ENCODE results near the gene NAALADL2. TPM values are rescaled to one million over a fixed set of nuclear protein-coding genes. Genes with fewer than 3 reads are reported as not detected.

Gene NAALADL2
- total and polyA plus RNA-seq, 9 of the 15 experiments (the other 6 are each of a cell fraction or from before 2014, with no cell fraction given): 0.29 to 1.1 (median 0.79) TPM; not detected in 1

- no peaks in the 10 kb centered on the region for H3K27me3 ChIP-seq (ENCODE audit: control insufficient read depth in 2 of 2, insufficient read depth in 2 of 2, low read length in 2 of 2)
- TF ChIP-seq LEF1 (IDR thresholded peaks at IDR 0.05) (no peak), PRPF4 (IDR thresholded peaks at IDR 0.05; ENCODE audit: insufficient read depth, low read depth, low read length, poor library complexity, severe bottlenecking) (no peak), WHSC1 (IDR thresholded peaks at IDR 0.05; ENCODE audit: low read length) (no peak), MAZ (CRISPR knock-in tag; conservative IDR thresholded peaks at IDR 0.05 in 1 of 2, IDR thresholded peaks at IDR 0.05 in 1 of 2) (no peak), PATZ1 (CRISPR knock-in tag; IDR thresholded peaks at IDR 0.05; ENCODE audit: borderline replicate concordance) (no peak), DPF2 (IDR thresholded peaks at IDR 0.05) (no peak), MCM7 (IDR thresholded peaks at IDR 0.05) (no peak), CCAR2 (IDR thresholded peaks at IDR 0.05; ENCODE audit: low read depth, low read length) (no peak), MIER1 (IDR thresholded peaks at IDR 0.05; ENCODE audit: low read depth) (no peak), ZNF282 (CRISPR knock-in tag; IDR thresholded peaks at IDR 0.05) (no peak), SAP30 (IDR thresholded peaks at IDR 0.05; ENCODE audit: borderline replicate concordance, insufficient read depth, low read depth, low read length, poor library complexity, severe bottlenecking) (no peak), ZNF121 (CRISPR knock-in tag; conservative IDR thresholded peaks at IDR 0.05) (no peak), FOS (IDR thresholded peaks at IDR 0.05; ENCODE audit: extremely low read depth, insufficient read length) (no peak), SIN3B (IDR thresholded peaks at IDR 0.05; ENCODE audit: low read depth) (no peak)
- TF ChIP-seq, protein P1, sequence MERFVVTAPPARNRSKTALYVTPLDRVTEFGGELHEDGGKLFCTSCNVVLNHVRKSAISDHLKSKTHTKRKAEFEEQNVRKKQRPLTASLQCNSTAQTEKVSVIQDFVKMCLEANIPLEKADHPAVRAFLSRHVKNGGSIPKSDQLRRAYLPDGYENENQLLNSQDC (CRISPR knock-in tag; IDR thresholded peaks at IDR 0.05): no peak
- TF ChIP-seq, protein P2, sequence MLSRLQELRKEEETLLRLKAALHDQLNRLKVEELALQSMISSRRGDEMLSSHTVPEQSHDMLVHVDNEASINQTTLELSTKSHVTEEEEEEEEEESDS (CRISPR knock-in tag; IDR thresholded peaks at IDR 0.05): no peak
- TF ChIP-seq, protein P3, sequence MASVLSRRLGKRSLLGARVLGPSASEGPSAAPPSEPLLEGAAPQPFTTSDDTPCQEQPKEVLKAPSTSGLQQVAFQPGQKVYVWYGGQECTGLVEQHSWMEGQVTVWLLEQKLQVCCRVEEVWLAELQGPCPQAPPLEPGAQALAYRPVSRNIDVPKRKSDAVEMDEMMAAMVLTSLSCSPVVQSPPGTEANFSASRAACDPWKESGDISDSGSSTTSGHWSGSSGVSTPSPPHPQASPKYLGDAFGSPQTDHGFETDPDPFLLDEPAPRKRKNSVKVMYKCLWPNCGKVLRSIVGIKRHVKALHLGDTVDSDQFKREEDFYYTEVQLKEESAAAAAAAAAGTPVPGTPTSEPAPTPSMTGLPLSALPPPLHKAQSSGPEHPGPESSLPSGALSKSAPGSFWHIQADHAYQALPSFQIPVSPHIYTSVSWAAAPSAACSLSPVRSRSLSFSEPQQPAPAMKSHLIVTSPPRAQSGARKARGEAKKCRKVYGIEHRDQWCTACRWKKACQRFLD (CRISPR knock-in tag; IDR thresholded peaks at IDR 0.05): no peak
- no peak overlapping the region for H2AFZ ChIP-seq (ENCODE audit: low read depth, low read length)
- H3K9me3 ChIP-seq (replicated peaks; ENCODE audit: control insufficient read depth, insufficient read depth, low read depth, low read length): no peaks in the 10 kb centered on the region; the same call in 1 of the 2 replicates
- CTCF ChIA-PET (ENCODE audit: low intra/inter-chr PET ratio): no interaction called here
- DNase-seq (ENCODE audit: extremely low read depth in 1 of 4, low spot score in 3 of 4) (no peak), FAIRE-seq (no peak), ATAC-seq (no peak)
- POLR2A ChIA-PET: no interaction called here
- BruUV-seq (replicated peaks): no TSS peak
- WGBS (ENCODE audit: insufficient coverage, low coverage, missing lambda C conversion rate): 9% methylated on average over 1 of the region's 1 CpG
- in situ Hi-C loops (cut with MboI) (no loop called here), intact Hi-C loops (cut with micrococcal nuclease) (no loop called here)
- no peak overlapping the region for H3K4me3 ChIP-seq
- H3K27ac ChIP-seq (ENCODE audit: extremely low read depth, low read depth, low read length): no peak overlapping the region
- H3K4me2 ChIP-seq (ENCODE audit: insufficient read depth, low read length): no peak overlapping the region
- H3K9me1 ChIP-seq (ENCODE audit: control insufficient read depth, insufficient read depth, low read length): no peaks in the 10 kb centered on the region
- H3K9ac ChIP-seq (ENCODE audit: insufficient read depth in 1 of 2, low read depth in 2 of 2, low read length in 2 of 2): no peak overlapping the region
- H3K4me1 ChIP-seq (replicated peaks in 1 of 2; ENCODE audit: control insufficient read depth in 2 of 2, insufficient read depth in 2 of 2, low read length in 2 of 2): no peaks in the 10 kb centered on the region
- no peaks in the 10 kb centered on the region for H3K79me2 ChIP-seq (ENCODE audit: control insufficient read depth, insufficient read depth, low read length)
- no peaks in the 10 kb centered on the region for H3K36me3 ChIP-seq (ENCODE audit: control insufficient read depth, insufficient read depth, low read length)
- no peaks in the 10 kb centered on the region for H4K20me1 ChIP-seq (replicated peaks; ENCODE audit: control insufficient read depth, insufficient read depth, low read length)
These were observed 101.8 kb downstream of the NAALADL2 start for GRCh38 chr3:174960898-174961297.
